GM12891 (cell line): ENCODE measurements around the gene TBL1XR1.

Experiments used
- POLR2A ChIP-seq: IDR thresholded peaks from 2 replicates; pipeline ENCODE4 v1.6.1; 2011; ENCODE audit warnings: low read depth, low read length, control low read depth
- TAF1 ChIP-seq: IDR thresholded peaks from 2 replicates; pipeline ENCODE4 v1.6.1; 2011; ENCODE audit warnings: low read depth, low read length, control low read depth

DNA sequence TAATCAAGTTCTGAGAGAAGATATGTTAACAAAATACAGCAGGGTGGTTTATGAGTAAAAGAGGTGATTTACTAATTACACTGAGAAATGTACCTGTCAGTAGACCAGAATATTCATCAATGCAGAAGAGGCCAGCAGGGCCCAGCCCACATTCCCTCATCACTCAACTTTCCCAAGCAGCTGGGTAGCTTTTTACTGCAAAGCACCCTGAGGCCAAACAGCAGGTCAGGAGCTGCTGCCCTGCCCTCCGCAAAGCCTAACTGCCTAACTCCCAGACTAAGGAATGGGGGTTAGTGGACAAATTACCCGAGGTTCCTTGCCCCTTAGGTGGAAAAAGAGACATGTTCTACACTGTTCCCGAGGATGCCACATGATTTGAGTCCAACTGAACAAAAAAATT, 108.2 kb downstream of the TBL1XR1 start:
- TF ChIP-seq TAF1, result no peak
- TF ChIP-seq POLR2A, result no peak
